ENCODE results near the gene SMPX.

The SMPX gene

DNA sequence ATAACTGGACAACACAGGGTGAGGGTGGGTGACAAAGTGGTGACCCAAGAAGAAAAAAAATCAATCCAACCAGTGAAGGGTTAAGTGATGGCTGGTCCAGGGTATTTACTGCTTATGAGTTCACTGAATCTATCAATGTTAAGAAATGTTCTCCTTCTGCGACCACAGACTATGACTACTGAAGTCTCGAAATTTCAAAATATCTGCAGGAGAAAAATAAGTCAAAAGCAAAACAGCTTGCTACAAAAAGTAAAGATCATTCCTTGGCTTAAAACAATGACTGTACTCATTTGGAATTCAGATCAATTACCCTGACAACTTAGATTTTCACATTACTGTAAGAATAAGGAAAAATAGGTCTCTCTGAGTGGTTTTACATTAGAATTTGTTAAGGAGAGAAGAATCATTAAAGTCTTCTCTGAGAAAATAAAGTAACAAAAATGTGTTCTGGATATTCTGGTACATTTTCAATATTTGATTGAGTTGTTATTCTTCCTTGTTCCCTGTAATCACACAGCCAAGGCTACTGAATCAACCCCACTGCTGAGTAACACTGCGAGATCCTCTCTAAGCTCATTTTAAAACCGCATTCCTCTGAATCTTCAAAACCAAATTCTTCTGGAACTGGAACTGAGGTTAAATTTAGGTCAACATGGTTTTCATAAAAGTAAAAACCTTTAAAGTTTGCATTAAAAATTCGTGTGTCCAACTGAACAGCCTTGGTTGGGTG is 22.7 kb downstream of the SMPX start:
- Histone ChIP-seq H3K4me1 (ENCODE audit: control insufficient read depth, low read length) (no peaks in the 10 kb centered on the region), H3K9me2 (replicated peaks; ENCODE audit: control insufficient read depth, low read length) (no peaks in the 10 kb centered on the region), H3K27ac (ENCODE audit: low read depth, low read length) (no peak overlapping the region), H3K9me3 (ENCODE audit: control insufficient read depth, insufficient read depth, low read length) (no peaks in the 10 kb centered on the region), H3K27me3 (ENCODE audit: control insufficient read depth, low read length) (no peaks in the 10 kb centered on the region), H4K20me1 (ENCODE audit: control insufficient read depth, insufficient read depth, low read depth, low read length) (no peaks in the 10 kb centered on the region), H3K4me2 (ENCODE audit: low read length) (no peak overlapping the region), H3F3A (ENCODE audit: control insufficient read depth, insufficient read depth) (no peaks in the 10 kb centered on the region), H3K36me3 (ENCODE audit: control insufficient read depth, low read length) (no peaks in the 10 kb centered on the region), H3K4me3 (ENCODE audit: low read length) (no peak overlapping the region), H3K79me2 (ENCODE audit: control insufficient read depth, low read length) (no peaks in the 10 kb centered on the region)
- TF ChIP-seq, protein P1, sequence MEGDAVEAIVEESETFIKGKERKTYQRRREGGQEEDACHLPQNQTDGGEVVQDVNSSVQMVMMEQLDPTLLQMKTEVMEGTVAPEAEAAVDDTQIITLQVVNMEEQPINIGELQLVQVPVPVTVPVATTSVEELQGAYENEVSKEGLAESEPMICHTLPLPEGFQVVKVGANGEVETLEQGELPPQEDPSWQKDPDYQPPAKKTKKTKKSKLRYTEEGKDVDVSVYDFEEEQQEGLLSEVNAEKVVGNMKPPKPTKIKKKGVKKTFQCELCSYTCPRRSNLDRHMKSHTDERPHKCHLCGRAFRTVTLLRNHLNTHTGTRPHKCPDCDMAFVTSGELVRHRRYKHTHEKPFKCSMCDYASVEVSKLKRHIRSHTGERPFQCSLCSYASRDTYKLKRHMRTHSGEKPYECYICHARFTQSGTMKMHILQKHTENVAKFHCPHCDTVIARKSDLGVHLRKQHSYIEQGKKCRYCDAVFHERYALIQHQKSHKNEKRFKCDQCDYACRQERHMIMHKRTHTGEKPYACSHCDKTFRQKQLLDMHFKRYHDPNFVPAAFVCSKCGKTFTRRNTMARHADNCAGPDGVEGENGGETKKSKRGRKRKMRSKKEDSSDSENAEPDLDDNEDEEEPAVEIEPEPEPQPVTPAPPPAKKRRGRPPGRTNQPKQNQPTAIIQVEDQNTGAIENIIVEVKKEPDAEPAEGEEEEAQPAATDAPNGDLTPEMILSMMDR (IDR thresholded peaks at IDR 0.05; ENCODE audit: low read depth, low read length, poor library complexity, severe bottlenecking): no peak
- TF ChIP-seq EZH2phosphoT487 (IDR thresholded peaks at IDR 0.05; ENCODE audit: borderline replicate concordance, low read length): no peak

DNA sequence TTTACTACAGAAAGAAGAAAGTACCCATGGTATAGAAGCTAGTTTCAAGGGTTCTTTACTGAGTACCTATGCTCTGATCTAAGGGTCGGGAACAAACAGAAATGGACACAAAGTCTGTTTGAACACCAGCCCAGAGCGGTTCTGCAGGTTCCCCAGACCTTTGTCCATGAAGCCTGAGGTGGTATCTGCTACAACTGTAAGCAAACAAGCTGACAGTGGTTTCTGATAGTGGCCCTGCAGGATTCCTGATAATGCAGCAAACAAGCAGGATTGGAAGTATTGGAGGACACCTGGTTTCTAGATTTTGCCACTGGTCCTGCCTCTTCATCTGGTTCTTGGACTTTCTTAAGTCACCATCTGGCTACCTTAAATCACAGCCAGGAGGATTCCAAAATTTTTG is 23.7 kb downstream of the SMPX start:
- H3K27me3 ChIP-seq (ENCODE audit: control insufficient read depth, low read length): no peaks in the 10 kb centered on the region
- H3K36me3 ChIP-seq (ENCODE audit: control insufficient read depth, low read length): no peaks in the 10 kb centered on the region
- no peak overlapping the region for H3K4me2 ChIP-seq (ENCODE audit: low read length)
- no peaks in the 10 kb centered on the region for H3K4me1 ChIP-seq (ENCODE audit: control insufficient read depth, low read length)
- no peaks in the 10 kb centered on the region for H4K20me1 ChIP-seq (ENCODE audit: control insufficient read depth, insufficient read depth, low read depth, low read length)
- no peak overlapping the region for H3K4me3 ChIP-seq (ENCODE audit: low read length)
- H3K79me2 ChIP-seq (ENCODE audit: control insufficient read depth, low read length): no peaks in the 10 kb centered on the region
- H3K9me3 ChIP-seq (ENCODE audit: control insufficient read depth, insufficient read depth, low read length): no peaks in the 10 kb centered on the region
- no peaks in the 10 kb centered on the region for H3K9me2 ChIP-seq (replicated peaks; ENCODE audit: control insufficient read depth, low read length)
- H3F3A ChIP-seq (ENCODE audit: control insufficient read depth, insufficient read depth): no peaks in the 10 kb centered on the region
- no peak for TF ChIP-seq EZH2phosphoT487 (IDR thresholded peaks at IDR 0.05; ENCODE audit: borderline replicate concordance, low read length)
- TF ChIP-seq, protein P1 (IDR thresholded peaks at IDR 0.05; ENCODE audit: low read depth, low read length, poor library complexity, severe bottlenecking): no peak
- no peak overlapping the region for H3K27ac ChIP-seq (ENCODE audit: low read depth, low read length)

DNA sequence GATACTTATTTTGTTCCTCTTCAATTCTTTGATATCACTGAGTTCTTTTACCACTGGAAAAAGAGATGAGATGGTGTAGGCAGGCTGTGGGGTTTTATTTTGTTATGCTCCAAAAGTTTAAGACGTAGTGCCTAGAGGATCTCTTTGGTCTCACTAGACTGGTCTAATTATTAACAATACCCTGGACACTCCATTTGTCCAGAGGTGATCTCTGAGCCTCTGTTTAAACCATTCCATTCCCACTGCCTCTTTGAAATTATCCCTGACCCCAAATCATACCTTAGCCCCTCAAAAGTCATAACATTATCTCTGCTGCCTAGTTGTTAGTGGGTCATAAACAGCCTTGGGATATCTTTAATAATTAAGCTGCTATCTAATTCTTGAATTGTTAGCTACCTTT is 24.2 kb downstream of the SMPX start:
- H3F3A ChIP-seq (ENCODE audit: control insufficient read depth, insufficient read depth): no peaks in the 10 kb centered on the region
- no peaks in the 10 kb centered on the region for H3K4me1 ChIP-seq (ENCODE audit: control insufficient read depth, low read length)
- H3K36me3 ChIP-seq (ENCODE audit: control insufficient read depth, low read length): no peaks in the 10 kb centered on the region
- no peak overlapping the region for H3K27ac ChIP-seq (ENCODE audit: low read depth, low read length)
- TF ChIP-seq, protein P1 (IDR thresholded peaks at IDR 0.05; ENCODE audit: low read depth, low read length, poor library complexity, severe bottlenecking): no peak
- no peak for TF ChIP-seq EZH2phosphoT487 (IDR thresholded peaks at IDR 0.05; ENCODE audit: borderline replicate concordance, low read length)
- no peaks in the 10 kb centered on the region for H3K79me2 ChIP-seq (ENCODE audit: control insufficient read depth, low read length)
- H3K27me3 ChIP-seq (ENCODE audit: control insufficient read depth, low read length): no peaks in the 10 kb centered on the region
- no peak overlapping the region for H3K4me3 ChIP-seq (ENCODE audit: low read length)
- no peaks in the 10 kb centered on the region for H4K20me1 ChIP-seq (ENCODE audit: control insufficient read depth, insufficient read depth, low read depth, low read length)
- H3K4me2 ChIP-seq (ENCODE audit: low read length): no peak overlapping the region
- no peaks in the 10 kb centered on the region for H3K9me3 ChIP-seq (ENCODE audit: control insufficient read depth, insufficient read depth, low read length)
- H3K9me2 ChIP-seq (replicated peaks; ENCODE audit: control insufficient read depth, low read length): no peaks in the 10 kb centered on the region
